ENCODE measurements around the gene CEMIP. TPM values are rescaled to one million over a fixed set of nuclear protein-coding genes. Genes with fewer than 3 reads are reported as not detected.

CEMIP gene
- total RNA-seq, 6 donors from 2014 or later: 0.59 to 38.8 (median 5.7) TPM

GRCh38 chr15:80823995-80824394 lies 44.8 kb downstream of the CEMIP start:
- Histone ChIP-seq H3K4me3 (no peak overlapping the region), H3K9me3 (no peaks in the 10 kb centered on the region), H3K27me3 (no peaks in the 10 kb centered on the region), H3K36me3 (no peaks in the 10 kb centered on the region), H3K4me1 (peaks cover 0 to 7% (median 4%) of the 10 kb centered on the region in 4 donors), H3K27ac (no peak overlapping the region)
- no peak for DNase-seq
- no peak for ATAC-seq (ENCODE audit: low FRiP score in 2 of 2)
- TF ChIP-seq POLR2AphosphoS5 (IDR thresholded peaks at IDR 0.05): no peak
- no peak for TF ChIP-seq POLR2A (IDR thresholded peaks at IDR 0.05)
- TF ChIP-seq, protein P1, sequence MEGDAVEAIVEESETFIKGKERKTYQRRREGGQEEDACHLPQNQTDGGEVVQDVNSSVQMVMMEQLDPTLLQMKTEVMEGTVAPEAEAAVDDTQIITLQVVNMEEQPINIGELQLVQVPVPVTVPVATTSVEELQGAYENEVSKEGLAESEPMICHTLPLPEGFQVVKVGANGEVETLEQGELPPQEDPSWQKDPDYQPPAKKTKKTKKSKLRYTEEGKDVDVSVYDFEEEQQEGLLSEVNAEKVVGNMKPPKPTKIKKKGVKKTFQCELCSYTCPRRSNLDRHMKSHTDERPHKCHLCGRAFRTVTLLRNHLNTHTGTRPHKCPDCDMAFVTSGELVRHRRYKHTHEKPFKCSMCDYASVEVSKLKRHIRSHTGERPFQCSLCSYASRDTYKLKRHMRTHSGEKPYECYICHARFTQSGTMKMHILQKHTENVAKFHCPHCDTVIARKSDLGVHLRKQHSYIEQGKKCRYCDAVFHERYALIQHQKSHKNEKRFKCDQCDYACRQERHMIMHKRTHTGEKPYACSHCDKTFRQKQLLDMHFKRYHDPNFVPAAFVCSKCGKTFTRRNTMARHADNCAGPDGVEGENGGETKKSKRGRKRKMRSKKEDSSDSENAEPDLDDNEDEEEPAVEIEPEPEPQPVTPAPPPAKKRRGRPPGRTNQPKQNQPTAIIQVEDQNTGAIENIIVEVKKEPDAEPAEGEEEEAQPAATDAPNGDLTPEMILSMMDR (IDR thresholded peaks at IDR 0.05): no peak
- TF ChIP-seq EP300 (IDR thresholded peaks at IDR 0.05): no peak
- 75 to 94% methylated on average over 4 of the region's 4 CpGs for WGBS, 2 donors

DNA sequence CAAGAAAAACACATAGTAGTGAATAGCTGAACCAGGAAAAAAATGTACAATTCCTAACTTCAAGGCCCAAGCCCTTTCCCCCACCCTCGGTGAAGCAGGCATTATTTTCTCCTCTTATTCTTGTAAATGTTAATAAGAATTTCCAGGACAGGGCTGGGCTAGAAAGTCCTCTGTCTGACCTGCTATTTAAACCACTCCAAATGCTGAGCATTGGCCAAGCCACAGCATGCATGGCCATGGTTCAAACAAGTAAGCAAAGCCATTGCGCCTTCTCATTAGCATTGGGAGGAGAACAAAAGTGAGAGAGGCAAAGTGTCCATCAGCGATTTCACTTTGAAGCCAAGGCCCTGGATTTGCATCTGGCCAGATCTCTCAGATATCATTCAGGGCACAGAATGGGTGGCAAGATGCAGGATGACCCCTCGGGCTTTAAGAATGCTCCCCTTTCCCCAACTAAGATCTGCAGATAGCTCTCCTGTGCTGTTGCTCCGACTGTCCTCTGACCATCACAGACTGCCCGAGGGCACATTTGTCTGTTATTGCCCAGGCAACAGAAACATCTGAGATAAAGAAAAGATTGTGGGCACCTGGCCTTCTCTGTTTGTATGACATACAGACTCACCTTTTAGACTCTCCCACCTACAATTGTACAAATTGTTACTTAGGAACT lies 46.3 kb downstream of the CEMIP start:
- Histone ChIP-seq H3K27ac (no peak overlapping the region), H3K27me3 (no peaks in the 10 kb centered on the region), H3K36me3 (no peaks in the 10 kb centered on the region), H3K4me1 (peaks cover 0 to 7% (median 4%) of the 10 kb centered on the region in 4 donors), H3K9me3 (no peaks in the 10 kb centered on the region), H3K4me3 (no peak overlapping the region)
- ATAC-seq (ENCODE audit: low FRiP score in 2 of 2) (peak; percentile 57 to 75), DNase-seq (peak in 1 of 2 donors; percentile 70)
- TF ChIP-seq EP300 (IDR thresholded peaks at IDR 0.05): no peak
- TF ChIP-seq, protein P1 (IDR thresholded peaks at IDR 0.05): no peak
- TF ChIP-seq POLR2A (IDR thresholded peaks at IDR 0.05): no peak
- TF ChIP-seq POLR2AphosphoS5 (IDR thresholded peaks at IDR 0.05): no peak
- 70 to 85% methylated on average over 5 to 6 of the region's 6 CpGs for WGBS, 2 donors

DNA sequence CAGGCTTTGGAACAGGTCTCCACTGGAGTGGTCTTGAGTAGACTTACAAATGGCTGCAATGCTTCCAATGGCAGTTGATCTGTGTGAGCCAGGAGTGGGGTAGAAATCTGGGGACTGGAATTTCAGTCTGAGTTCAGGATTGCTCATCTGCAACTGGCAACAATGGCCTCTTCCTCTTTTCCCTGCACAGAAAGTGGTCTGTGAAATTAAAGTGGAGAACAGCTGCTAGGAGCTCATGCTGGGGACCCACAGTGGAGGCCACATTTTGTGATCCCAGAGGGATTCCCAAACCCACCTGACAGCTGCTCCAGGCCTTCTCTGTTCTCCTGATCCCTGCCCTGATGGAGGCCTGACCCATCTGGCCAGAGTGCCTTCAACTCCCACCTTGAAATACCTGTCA lies 49.6 kb downstream of the CEMIP start:
- Histone ChIP-seq H3K27me3 (no peaks in the 10 kb centered on the region), H3K27ac (no peak overlapping the region), H3K9me3 (no peaks in the 10 kb centered on the region), H3K4me3 (no peak overlapping the region), H3K36me3 (no peaks in the 10 kb centered on the region), H3K4me1 (peaks cover 0 to 7% (median 4%) of the 10 kb centered on the region in 4 donors)
- no peak for DNase-seq
- ATAC-seq (ENCODE audit: low FRiP score in 2 of 2): no peak
- TF ChIP-seq, protein P1 (IDR thresholded peaks at IDR 0.05): no peak

DNA sequence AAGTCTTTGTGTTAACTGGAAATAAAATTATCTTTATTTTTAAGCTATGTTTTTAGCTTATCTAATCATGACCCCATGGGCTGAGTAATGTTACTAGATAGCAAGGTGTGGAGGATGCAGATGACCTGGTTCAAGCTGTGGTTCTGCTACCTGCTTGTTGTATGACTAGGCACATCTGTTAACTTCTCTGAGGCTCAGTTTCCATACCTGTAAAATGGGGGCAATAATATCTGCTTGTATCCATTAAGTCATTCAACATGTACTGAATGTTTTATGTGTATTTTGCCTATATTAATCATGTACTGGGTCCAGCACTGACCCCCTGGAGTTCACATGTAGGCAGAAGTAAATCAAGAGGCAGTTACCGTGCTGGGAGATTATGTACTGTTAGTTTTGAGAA lies 51.5 kb downstream of the CEMIP start:
- TF ChIP-seq, protein P1 (IDR thresholded peaks at IDR 0.05): no peak
- no peak for TF ChIP-seq POLR2A (IDR thresholded peaks at IDR 0.05)
- no peak for TF ChIP-seq EP300 (IDR thresholded peaks at IDR 0.05)
- no peak for TF ChIP-seq POLR2AphosphoS5 (IDR thresholded peaks at IDR 0.05)
- H3K36me3 ChIP-seq: no peaks in the 10 kb centered on the region
- H3K4me1 ChIP-seq: peaks cover 0 to 1% (median 0%) of the 10 kb centered on the region in 4 donors
- no peak overlapping the region for H3K4me3 ChIP-seq
- no peaks in the 10 kb centered on the region for H3K9me3 ChIP-seq
- no peaks in the 10 kb centered on the region for H3K27me3 ChIP-seq
- no peak for DNase-seq
- H3K27ac ChIP-seq: no peak overlapping the region
- WGBS, 2 donors: 94 to 97% methylated on average over 1 of the region's 1 CpG
- ATAC-seq (ENCODE audit: low FRiP score in 2 of 2): no peak

GRCh38 chr15:80831192-80831591 lies 52.0 kb downstream of the CEMIP start:
- ATAC-seq (ENCODE audit: low FRiP score in 2 of 2) (no peak), DNase-seq (no peak)
- Histone ChIP-seq H3K4me3 (no peak overlapping the region), H3K27me3 (no peaks in the 10 kb centered on the region), H3K36me3 (no peaks in the 10 kb centered on the region), H3K9me3 (no peaks in the 10 kb centered on the region), H3K4me1 (no peaks in the 10 kb centered on the region), H3K27ac (no peak overlapping the region)
- TF ChIP-seq, protein P1 (IDR thresholded peaks at IDR 0.05): no peak
- TF ChIP-seq EP300 (IDR thresholded peaks at IDR 0.05) (no peak), POLR2AphosphoS5 (IDR thresholded peaks at IDR 0.05) (no peak), POLR2A (IDR thresholded peaks at IDR 0.05) (no peak)
- 91 to 96% methylated on average over 7 of the region's 7 CpGs for WGBS, 2 donors
